ENCODE data around the gene KCNK5. TPM values are rescaled to one million over a fixed set of nuclear protein-coding genes. Genes with fewer than 3 reads are reported as not detected.
A peak's percentile ranks its signal among the peaks of the same experiment; 100 is the strongest.

The KCNK5 gene
- polyA plus RNA-seq, 1 donor from 2014 or later, result not detected

GRCh38 chr6:39227476-39227875, 1.8 kb downstream of the KCNK5 start:
- Mint-ChIP-seq H3K4me3 (no peak overlapping the region), H3K27ac (no peak overlapping the region), H3K9me3 (peaks cover 0 to 4% (median 0%) of the 10 kb centered on the region in 3 donors), H3K4me1 (peaks cover 0 to 7% (median 3%) of the 10 kb centered on the region in 3 donors), H3K36me3 (no peaks in the 10 kb centered on the region), H3K27me3 (peaks cover 40% of the 10 kb centered on the region)

- H3K4me3 Mint-ChIP-seq, result no peak overlapping the region
- H3K27me3 Mint-ChIP-seq, result peaks cover 40% of the 10 kb centered on the region
- no peak overlapping the region for H3K27ac Mint-ChIP-seq
- peaks cover 0 to 7% (median 4%) of the 10 kb centered on the region in 3 donors for H3K4me1 Mint-ChIP-seq
- H3K36me3 Mint-ChIP-seq, result no peaks in the 10 kb centered on the region
- peaks cover 0 to 4% (median 0%) of the 10 kb centered on the region in 3 donors for H3K9me3 Mint-ChIP-seq
Measured at GRCh38 chr6:39226639-39227329, 2.5 kb downstream of the KCNK5 start.

DNA sequence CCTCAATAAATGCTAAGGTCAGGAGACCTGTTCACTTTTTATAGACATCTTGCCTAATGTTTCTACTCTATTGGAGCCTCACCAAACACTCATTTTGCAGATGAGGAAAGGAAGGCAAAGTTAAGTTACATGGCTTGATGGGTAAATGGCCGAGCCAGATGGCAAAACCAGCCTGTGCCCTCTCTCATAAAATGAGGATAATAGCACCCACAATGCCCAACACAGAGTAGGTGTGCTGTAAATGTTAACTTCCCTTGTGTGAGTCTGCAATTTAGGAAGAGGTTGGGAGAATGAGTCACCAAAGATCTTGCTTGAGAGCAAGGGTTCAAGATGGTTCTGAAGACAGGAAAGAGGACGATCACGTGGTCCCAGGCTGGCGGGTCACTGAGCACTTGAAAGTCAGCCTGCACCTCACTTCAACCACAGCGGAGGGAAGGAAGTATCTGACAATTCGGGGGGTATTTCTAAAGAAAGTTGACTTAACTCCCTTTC, 3.3 kb downstream of the KCNK5 start:
- Mint-ChIP-seq H3K27ac (peak overlapping the region in 1 of 3 donors; percentile 28), H3K36me3 (no peaks in the 10 kb centered on the region), H3K4me3 (no peak overlapping the region), H3K4me1 (peaks cover 0 to 7% (median 5%) of the 10 kb centered on the region in 3 donors), H3K9me3 (peaks cover 0 to 4% (median 0%) of the 10 kb centered on the region in 3 donors), H3K27me3 (peaks cover 35% of the 10 kb centered on the region)

DNA sequence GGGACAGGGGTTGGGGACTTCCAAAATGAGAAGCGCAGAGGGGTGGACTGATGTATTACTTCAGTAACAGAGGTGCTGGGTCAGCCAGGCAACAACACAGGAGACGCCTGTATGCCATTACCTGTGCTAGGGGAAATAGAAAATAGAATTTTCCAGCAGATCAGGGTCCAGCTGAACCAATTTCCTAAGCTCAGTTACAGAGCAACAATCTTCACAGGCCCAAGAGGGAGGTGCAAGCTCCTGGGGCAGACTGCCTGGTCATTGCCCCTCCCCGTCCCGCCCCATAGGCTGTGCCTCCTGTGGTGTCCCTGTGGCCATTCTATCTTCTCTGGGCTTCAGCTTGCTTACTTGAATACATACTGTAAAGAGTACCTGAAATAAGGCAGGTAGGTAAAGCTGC, 3.7 kb downstream of the KCNK5 start:
- Mint-ChIP-seq H3K27me3 (peaks cover 34% of the 10 kb centered on the region), H3K9me3 (peaks cover 0 to 4% (median 0%) of the 10 kb centered on the region in 3 donors), H3K4me1 (peaks cover 0 to 6% (median 5%) of the 10 kb centered on the region in 3 donors), H3K4me3 (no peak overlapping the region), H3K27ac (no peak overlapping the region), H3K36me3 (no peaks in the 10 kb centered on the region)

- H3K4me1 Mint-ChIP-seq, result peaks cover 0 to 5% (median 3%) of the 10 kb centered on the region in 3 donors
Measured at GRCh38 chr6:39224523-39225182, 4.6 kb downstream of the KCNK5 start.

DNA sequence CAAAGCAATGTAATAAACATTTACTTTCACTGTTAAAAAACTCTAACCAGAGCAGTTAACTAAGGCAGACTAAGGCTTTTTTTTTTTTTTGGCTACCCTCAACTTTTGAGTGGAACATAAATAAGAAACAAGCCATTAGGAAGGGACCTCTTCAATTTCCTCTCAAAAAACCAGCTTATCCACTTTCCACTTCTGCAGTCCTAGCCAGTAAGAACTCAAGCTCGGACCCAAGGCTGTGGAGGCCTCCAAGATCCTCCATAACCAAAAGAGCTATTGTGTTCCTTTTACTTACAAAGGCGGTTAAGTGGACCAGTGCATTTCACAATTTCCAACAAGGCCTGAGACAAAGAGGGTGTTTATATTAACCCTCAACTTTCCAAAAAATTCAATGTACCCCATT, 5.3 kb downstream of the KCNK5 start:
- no peak overlapping the region for H3K4me3 Mint-ChIP-seq
- H3K36me3 Mint-ChIP-seq, result no peaks in the 10 kb centered on the region
- peaks cover 27% of the 10 kb centered on the region for H3K27me3 Mint-ChIP-seq
- H3K9me3 Mint-ChIP-seq, result peaks cover 0 to 4% (median 0%) of the 10 kb centered on the region in 3 donors
- peaks cover 0 to 5% (median 2%) of the 10 kb centered on the region in 3 donors for H3K4me1 Mint-ChIP-seq
- H3K27ac Mint-ChIP-seq, result no peak overlapping the region

More at GRCh38 chr6:39224523-39225182, 4.6 kb downstream of the KCNK5 start:
- Mint-ChIP-seq H3K27me3 (peaks cover 30% of the 10 kb centered on the region), H3K36me3 (no peaks in the 10 kb centered on the region), H3K9me3 (peaks cover 0 to 4% (median 0%) of the 10 kb centered on the region in 3 donors), H3K4me3 (no peak overlapping the region), H3K27ac (no peak overlapping the region)

GRCh38 chr6:39223555-39223954, 5.7 kb downstream of the KCNK5 start:
- peaks cover 0 to 4% (median 0%) of the 10 kb centered on the region in 3 donors for H3K9me3 Mint-ChIP-seq
- H3K36me3 Mint-ChIP-seq, result no peaks in the 10 kb centered on the region
- peaks cover 22% of the 10 kb centered on the region for H3K27me3 Mint-ChIP-seq
- H3K27ac Mint-ChIP-seq, result no peak overlapping the region
- H3K4me1 Mint-ChIP-seq, result peaks cover 0 to 2% (median 2%) of the 10 kb centered on the region in 3 donors
- no peak overlapping the region for H3K4me3 Mint-ChIP-seq

DNA sequence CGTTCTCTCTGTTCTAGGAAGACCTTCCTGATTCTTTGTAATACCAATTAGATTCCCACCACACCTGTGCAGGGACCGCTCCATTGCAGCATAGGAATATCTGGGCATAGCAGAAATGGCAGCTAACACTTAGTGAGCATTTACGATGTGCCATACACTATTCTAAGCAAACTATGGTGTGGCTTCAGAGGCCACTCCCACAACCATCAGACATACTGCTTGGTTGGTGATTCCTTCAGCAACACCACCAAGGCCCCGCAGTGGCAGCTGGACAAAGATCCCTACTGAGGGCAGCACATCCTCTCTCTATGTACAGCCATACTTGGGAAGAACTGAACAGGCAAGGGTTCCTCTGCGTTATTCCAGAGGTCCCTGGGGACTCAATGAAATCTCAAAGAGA, 6.2 kb downstream of the KCNK5 start:
- Mint-ChIP-seq H3K27ac (no peak overlapping the region), H3K27me3 (peaks cover 17% of the 10 kb centered on the region), H3K9me3 (peaks cover 0 to 4% (median 0%) of the 10 kb centered on the region in 3 donors), H3K4me1 (peaks cover 0 to 2% (median 2%) of the 10 kb centered on the region in 3 donors), H3K36me3 (no peaks in the 10 kb centered on the region), H3K4me3 (no peak overlapping the region)

DNA sequence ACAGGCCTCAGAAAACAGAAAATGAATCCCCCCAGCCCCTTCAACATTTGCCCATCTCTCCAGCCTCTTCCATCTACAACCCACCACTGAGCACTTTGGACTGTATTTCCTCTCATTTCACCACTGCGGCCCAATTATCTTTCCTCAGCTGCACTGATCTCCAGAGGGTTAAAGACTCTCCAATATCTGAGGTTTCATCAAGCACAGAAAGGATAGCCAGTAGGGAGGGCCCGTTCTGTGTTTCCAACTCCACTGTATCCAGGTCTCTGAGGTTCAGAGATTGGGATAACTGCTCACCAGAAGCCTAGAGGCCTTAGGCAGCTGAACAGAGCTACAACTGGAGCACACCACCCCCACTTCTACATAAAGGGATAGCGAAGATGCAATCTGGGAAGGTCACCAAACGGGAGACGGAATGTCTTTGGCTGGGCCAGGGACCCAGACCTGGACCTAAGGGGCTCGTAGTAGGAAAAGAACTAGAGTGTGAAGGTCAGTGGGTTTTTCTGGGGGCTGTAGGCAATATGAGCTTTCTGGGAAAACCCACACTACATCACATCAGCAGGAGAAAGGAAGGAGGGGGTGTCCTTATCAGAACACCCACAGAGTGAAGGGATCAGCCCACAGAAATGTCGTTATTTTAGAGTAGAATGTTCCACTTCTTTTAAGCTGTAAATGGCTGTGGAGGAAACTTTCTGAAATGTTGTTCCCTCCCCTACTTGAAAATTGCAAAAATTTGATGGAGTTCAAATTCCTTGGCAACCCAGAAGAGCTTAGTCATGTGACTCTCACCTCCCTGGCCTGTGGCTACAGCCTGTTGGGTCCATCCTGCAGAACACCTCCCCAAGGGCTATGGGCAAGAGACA, 7.3 kb downstream of the KCNK5 start:
- no peak overlapping the region for H3K27ac Mint-ChIP-seq
- H3K36me3 Mint-ChIP-seq, result no peaks in the 10 kb centered on the region
- no peak overlapping the region for H3K4me3 Mint-ChIP-seq
- H3K9me3 Mint-ChIP-seq, result peaks cover 0 to 4% (median 0%) of the 10 kb centered on the region in 3 donors
- H3K4me1 Mint-ChIP-seq, result peaks cover 0 to 2% (median 2%) of the 10 kb centered on the region in 3 donors
- H3K27me3 Mint-ChIP-seq, result peaks cover 7% of the 10 kb centered on the region

DNA sequence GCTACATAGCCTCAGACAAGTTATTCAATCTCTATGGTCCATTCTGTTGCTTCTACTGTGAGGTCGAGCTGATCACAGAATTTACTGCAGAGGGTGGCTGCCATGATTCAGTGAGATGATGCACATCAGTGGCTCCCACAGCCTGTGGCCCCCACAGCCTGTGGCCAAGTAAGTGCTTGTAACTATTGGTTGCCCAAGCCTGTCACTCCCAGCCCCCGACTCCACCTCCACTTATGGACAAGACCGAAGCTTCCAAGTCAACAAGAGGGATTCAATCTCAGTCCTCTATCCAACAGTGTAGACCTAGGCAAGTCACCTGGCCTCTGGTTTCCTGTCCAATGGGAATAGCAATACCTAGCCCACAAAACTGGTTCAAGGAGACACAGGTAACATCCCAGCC, 8.2 kb downstream of the KCNK5 start:
- peaks cover 0 to 2% (median under 1%) of the 10 kb centered on the region in 3 donors for H3K4me1 Mint-ChIP-seq
- peaks cover 4% of the 10 kb centered on the region for H3K27me3 Mint-ChIP-seq
- H3K36me3 Mint-ChIP-seq, result no peaks in the 10 kb centered on the region

DNA sequence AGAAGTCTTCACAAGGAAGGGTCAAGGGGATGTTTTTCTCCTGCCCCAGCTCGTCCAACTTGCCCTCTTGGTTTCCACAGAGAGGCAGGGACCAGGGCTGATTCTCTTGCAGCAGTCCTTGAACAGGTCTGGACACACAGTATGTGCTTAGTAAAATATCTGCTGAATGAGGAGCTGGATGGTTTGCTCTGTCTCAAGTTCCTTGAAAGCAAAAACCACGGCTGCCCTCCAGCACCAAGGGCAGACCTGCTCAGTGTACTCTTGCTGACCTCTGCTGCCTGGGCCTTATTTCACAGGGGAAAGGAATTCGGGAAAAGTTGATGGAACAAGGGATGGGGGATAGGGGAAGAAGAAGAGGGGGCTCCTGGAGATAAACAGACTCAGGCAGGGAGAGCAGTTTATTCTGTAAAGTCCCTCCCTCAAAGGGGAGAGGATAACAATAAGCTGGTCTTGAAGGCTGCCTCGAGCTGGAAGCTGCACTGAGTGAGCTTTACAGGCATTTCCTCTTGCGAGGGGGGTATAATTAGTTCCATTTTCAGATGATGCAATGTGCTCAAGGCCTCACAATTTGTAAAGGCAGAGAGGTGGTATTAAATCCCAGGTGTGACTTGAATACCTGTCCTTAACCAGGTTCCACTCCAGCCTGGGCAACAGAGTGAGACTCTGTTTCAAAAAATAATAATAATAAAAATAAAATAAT, 10.3 kb downstream of the KCNK5 start:
- Mint-ChIP-seq H3K9me3 (peaks cover 0 to 4% (median 0%) of the 10 kb centered on the region in 3 donors), H3K36me3 (no peaks in the 10 kb centered on the region), H3K27ac (no peak overlapping the region), H3K27me3 (no peaks in the 10 kb centered on the region), H3K4me1 (peaks cover 0 to 2% (median 0%) of the 10 kb centered on the region in 3 donors), H3K4me3 (no peak overlapping the region)

More for the DNA sequence above, 8.2 kb downstream of the KCNK5 start:
- Mint-ChIP-seq H3K27ac (no peak overlapping the region), H3K9me3 (peaks cover 0 to 4% (median 0%) of the 10 kb centered on the region in 3 donors), H3K4me3 (no peak overlapping the region)

GRCh38 chr6:39217177-39217864, 12.0 kb downstream of the KCNK5 start:
- no peak overlapping the region for H3K4me3 Mint-ChIP-seq
- H3K9me3 Mint-ChIP-seq, result no peaks in the 10 kb centered on the region
- H3K27me3 Mint-ChIP-seq, result peaks cover 4% of the 10 kb centered on the region
- H3K4me1 Mint-ChIP-seq, result peaks cover 0 to 2% (median 0%) of the 10 kb centered on the region in 3 donors
- H3K36me3 Mint-ChIP-seq, result no peaks in the 10 kb centered on the region
- no peak overlapping the region for H3K27ac Mint-ChIP-seq

DNA sequence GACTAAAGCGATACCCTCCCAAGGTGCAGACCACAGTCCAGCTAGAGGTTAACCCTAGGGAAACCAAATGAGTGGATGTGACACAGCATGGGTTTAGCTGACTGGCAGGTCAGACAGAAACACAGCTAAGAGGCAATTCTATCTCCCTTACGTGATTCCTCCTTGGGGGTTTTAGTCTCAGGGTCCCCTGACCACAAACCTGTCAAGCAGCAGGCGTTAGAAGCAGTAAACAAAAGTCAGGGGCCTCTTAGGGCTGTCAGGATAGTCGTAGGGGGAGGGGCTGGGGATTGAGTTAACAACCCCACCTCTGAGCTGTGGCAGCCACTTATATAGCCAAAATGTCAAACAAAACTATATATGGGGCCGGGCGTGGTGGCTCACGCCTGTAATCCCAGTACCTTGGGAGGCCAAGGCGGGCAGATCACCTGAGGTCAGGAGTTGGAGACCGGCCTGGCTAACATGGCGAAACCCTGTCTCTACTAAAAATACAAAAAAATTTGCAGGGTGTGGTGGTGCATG, 13.6 kb downstream of the KCNK5 start:
- H3K4me3 Mint-ChIP-seq, result no peak overlapping the region
- H3K27me3 Mint-ChIP-seq, result peaks cover 9% of the 10 kb centered on the region
- H3K36me3 Mint-ChIP-seq, result no peaks in the 10 kb centered on the region
- H3K27ac Mint-ChIP-seq, result no peak overlapping the region
- H3K4me1 Mint-ChIP-seq, result no peaks in the 10 kb centered on the region
- no peaks in the 10 kb centered on the region for H3K9me3 Mint-ChIP-seq
